Measurements from ENCODE around the gene TNFRSF1A.

TNFRSF1A gene

GRCh38 chr12:6372403-6373003, 30.6 kb upstream of the TNFRSF1A start:
- POLR2A ChIA-PET: interaction anchor here (0.6 to 3.1 kb wide), 5 partner anchors 9 to 121 kb away, joined by 3 to 17 read pairs (median 4); partner anchors contain the start of genes MRPL51 and TNFRSF1A

GRCh38 chr12:6370994-6371754, 29.3 kb upstream of the TNFRSF1A start:
- POLR2A ChIA-PET: interaction anchor here (0.7 to 3.1 kb wide), 10 partner anchors 10 to 163 kb away, joined by 3 to 17 read pairs (median 5); partner anchors contain the start of genes GAPDH, MRPL51, TNFRSF1A and VAMP1
- no peak for TF ChIP-seq ELF4 (IDR thresholded peaks at IDR 0.05)
- TF ChIP-seq, protein P1, sequence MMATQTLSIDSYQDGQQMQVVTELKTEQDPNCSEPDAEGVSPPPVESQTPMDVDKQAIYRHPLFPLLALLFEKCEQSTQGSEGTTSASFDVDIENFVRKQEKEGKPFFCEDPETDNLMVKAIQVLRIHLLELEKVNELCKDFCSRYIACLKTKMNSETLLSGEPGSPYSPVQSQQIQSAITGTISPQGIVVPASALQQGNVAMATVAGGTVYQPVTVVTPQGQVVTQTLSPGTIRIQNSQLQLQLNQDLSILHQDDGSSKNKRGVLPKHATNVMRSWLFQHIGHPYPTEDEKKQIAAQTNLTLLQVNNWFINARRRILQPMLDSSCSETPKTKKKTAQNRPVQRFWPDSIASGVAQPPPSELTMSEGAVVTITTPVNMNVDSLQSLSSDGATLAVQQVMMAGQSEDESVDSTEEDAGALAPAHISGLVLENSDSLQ (IDR thresholded peaks at IDR 0.05): peak; percentile 89
- DNase-seq (ENCODE audit: extremely low spot score): peak; percentile 48
- CTCF ChIA-PET: interaction anchor here (0.6 to 2.0 kb wide), 5 partner anchors 17 to 454 kb away, joined by 3 to 5 read pairs (median 3); partner anchors contain the start of gene TNFRSF1A

More at GRCh38 chr12:6372403-6373003, 30.6 kb upstream of the TNFRSF1A start:
- DNase-seq (ENCODE audit: extremely low spot score): no peak
- TF ChIP-seq TARDBP (IDR thresholded peaks at IDR 0.05): no peak
- TF ChIP-seq SUZ12 (IDR thresholded peaks at IDR 0.05): no peak
- TF ChIP-seq, protein P1 (IDR thresholded peaks at IDR 0.05): no peak
- TF ChIP-seq SP1 (IDR thresholded peaks at IDR 0.05): no peak
- TF ChIP-seq ARNT (IDR thresholded peaks at IDR 0.05): no peak
- no peak for TF ChIP-seq ZNF384 (IDR thresholded peaks at IDR 0.05)
- no peak for TF ChIP-seq LEF1 (IDR thresholded peaks at IDR 0.05; ENCODE audit: borderline replicate concordance)
- TF ChIP-seq FOXA1 (IDR thresholded peaks at IDR 0.05): no peak
- TF ChIP-seq ELF4 (IDR thresholded peaks at IDR 0.05): no peak
- no peak for TF ChIP-seq FOXM1 (IDR thresholded peaks at IDR 0.05; ENCODE audit: borderline replicate concordance)
- TF ChIP-seq CTBP1 (IDR thresholded peaks at IDR 0.05; ENCODE audit: borderline replicate concordance): no peak
- no peak for TF ChIP-seq NFRKB (IDR thresholded peaks at IDR 0.05)
- no peak for TF ChIP-seq L3MBTL2 (conservative IDR thresholded peaks at IDR 0.05)
- no peak for TF ChIP-seq FOXK2 (IDR thresholded peaks at IDR 0.05)
- TF ChIP-seq HDGF (IDR thresholded peaks at IDR 0.05; ENCODE audit: borderline replicate concordance): no peak
- no peak for TF ChIP-seq BHLHE40 (IDR thresholded peaks at IDR 0.05; ENCODE audit: borderline replicate concordance)
- CTCF ChIA-PET: no interaction called here

- ChIA-PET POLR2A (interaction anchor here (0.7 to 3.1 kb wide), 9 partner anchors 11 to 164 kb away, joined by 3 to 17 read pairs (median 5); partner anchors contain the start of genes GAPDH, TNFRSF1A and VAMP1), CTCF (interaction anchor here (0.6 to 2.0 kb wide), 4 partner anchors 18 to 455 kb away, joined by 3 to 5 read pairs (median 3); no protein-coding TSS in a partner anchor)
- TF ChIP-seq BHLHE40 (IDR thresholded peaks at IDR 0.05; ENCODE audit: borderline replicate concordance) (no peak), FOXM1 (IDR thresholded peaks at IDR 0.05; ENCODE audit: borderline replicate concordance) (no peak), ELF4 (IDR thresholded peaks at IDR 0.05) (no peak), FOXA1 (IDR thresholded peaks at IDR 0.05) (no peak), FOXK2 (IDR thresholded peaks at IDR 0.05) (no peak), HDGF (IDR thresholded peaks at IDR 0.05; ENCODE audit: borderline replicate concordance) (no peak), ARNT (IDR thresholded peaks at IDR 0.05) (no peak), L3MBTL2 (conservative IDR thresholded peaks at IDR 0.05) (no peak), TARDBP (IDR thresholded peaks at IDR 0.05) (no peak), CTBP1 (IDR thresholded peaks at IDR 0.05; ENCODE audit: borderline replicate concordance) (no peak), SUZ12 (IDR thresholded peaks at IDR 0.05) (no peak), SP1 (IDR thresholded peaks at IDR 0.05) (no peak), LEF1 (IDR thresholded peaks at IDR 0.05; ENCODE audit: borderline replicate concordance) (no peak), NFRKB (IDR thresholded peaks at IDR 0.05) (no peak), ZNF384 (IDR thresholded peaks at IDR 0.05) (no peak)
- TF ChIP-seq, protein P1 (IDR thresholded peaks at IDR 0.05): no peak
- DNase-seq (ENCODE audit: extremely low spot score): no peak
Measured at GRCh38 chr12:6370576-6370935, 28.7 kb upstream of the TNFRSF1A start.

DNA sequence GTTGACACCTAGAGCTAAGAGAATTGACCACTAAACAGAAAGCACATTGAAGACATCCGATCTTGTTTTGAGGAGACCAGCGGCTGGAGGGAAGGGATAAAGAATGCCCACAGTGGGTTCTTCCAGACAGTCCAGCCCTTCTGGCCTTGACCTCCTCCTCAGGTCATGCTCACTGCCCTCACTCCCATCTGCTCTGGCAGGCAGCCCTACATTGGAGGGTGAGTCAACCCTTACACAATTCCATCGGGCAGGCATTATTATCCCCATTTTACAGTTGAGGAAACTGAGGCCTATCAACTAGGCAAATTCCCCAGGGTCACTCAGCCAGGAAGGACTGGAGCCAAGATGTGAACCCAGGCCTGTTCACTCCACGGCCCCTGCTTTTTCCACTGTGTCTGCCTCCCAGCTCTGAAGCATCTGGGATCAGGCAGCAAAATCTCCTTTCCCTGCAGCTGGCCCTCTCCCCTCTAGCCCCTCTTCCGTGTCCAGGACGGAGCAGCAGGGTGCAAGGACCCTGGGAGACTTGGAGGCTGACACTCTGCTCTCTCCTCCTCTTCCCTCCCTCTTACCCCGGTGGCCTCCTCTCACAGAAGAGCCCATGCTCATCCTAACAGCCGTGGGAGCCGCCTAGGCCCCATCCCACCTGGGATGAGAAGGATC, 28.2 kb upstream of the TNFRSF1A start:
- ChIA-PET CTCF (interaction anchor here (1.2 to 2.0 kb wide), 2 partner anchors 25 to 44 kb away, joined by 3 to 5 read pairs; no protein-coding TSS in a partner anchor), POLR2A (interaction anchor here (0.6 to 3.1 kb wide), 5 partner anchors 11 to 93 kb away, joined by 3 to 17 read pairs (median 5); partner anchors contain the start of gene TNFRSF1A)
- no peak for TF ChIP-seq ELF4 (IDR thresholded peaks at IDR 0.05)
- TF ChIP-seq, protein P1 (IDR thresholded peaks at IDR 0.05): no peak
- TF ChIP-seq CTBP1 (IDR thresholded peaks at IDR 0.05; ENCODE audit: borderline replicate concordance): no peak
- TF ChIP-seq SUZ12 (IDR thresholded peaks at IDR 0.05): no peak
- no peak for TF ChIP-seq LEF1 (IDR thresholded peaks at IDR 0.05; ENCODE audit: borderline replicate concordance)
- TF ChIP-seq FOXK2 (IDR thresholded peaks at IDR 0.05): no peak
- no peak for TF ChIP-seq NFRKB (IDR thresholded peaks at IDR 0.05)
- no peak for DNase-seq (ENCODE audit: extremely low spot score)
